HuH-7.5 (cell line): ENCODE results near the gene SYCE3.

Experiments used
- DNase-seq: peaks from one replicate; pipeline ENCODE4 v3.0.0; 2011; ENCODE audit warnings: low spot score

SYCE3 gene

GRCh38 chr22:50531546-50531961, 31.2 kb downstream of the SYCE3 start:
- DNase-seq: no peak

GRCh38 chr22:50530877-50531545, 31.7 kb downstream of the SYCE3 start:
- no peak for DNase-seq

DNA sequence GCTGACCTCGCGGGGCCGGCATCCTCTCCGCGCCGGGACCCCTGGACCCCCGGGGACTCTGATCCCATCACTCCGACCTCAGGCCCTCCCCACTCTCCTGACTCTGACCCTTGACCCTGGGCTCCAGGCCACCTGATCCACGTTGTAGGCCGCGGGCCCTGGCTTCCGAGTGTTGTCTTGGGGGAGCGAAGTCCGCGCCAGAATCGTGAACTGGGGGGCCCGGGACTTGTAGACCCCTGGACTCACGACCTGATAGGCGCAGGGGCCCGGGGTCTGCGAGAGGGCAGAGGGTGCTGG, 32.2 kb downstream of the SYCE3 start:
- no peak for DNase-seq

- DNase-seq: no peak
Measured at GRCh38 chr22:50529897-50530579, 32.7 kb downstream of the SYCE3 start, which contains the start of gene TYMP. TYMP (minus strand) TSS chr22:50530012; CDS start chr22:50529709, 303 bp downstream.

- DNase-seq: no peak
Measured at GRCh38 chr22:50529416-50529896, 33.3 kb downstream of the SYCE3 start.

DNA sequence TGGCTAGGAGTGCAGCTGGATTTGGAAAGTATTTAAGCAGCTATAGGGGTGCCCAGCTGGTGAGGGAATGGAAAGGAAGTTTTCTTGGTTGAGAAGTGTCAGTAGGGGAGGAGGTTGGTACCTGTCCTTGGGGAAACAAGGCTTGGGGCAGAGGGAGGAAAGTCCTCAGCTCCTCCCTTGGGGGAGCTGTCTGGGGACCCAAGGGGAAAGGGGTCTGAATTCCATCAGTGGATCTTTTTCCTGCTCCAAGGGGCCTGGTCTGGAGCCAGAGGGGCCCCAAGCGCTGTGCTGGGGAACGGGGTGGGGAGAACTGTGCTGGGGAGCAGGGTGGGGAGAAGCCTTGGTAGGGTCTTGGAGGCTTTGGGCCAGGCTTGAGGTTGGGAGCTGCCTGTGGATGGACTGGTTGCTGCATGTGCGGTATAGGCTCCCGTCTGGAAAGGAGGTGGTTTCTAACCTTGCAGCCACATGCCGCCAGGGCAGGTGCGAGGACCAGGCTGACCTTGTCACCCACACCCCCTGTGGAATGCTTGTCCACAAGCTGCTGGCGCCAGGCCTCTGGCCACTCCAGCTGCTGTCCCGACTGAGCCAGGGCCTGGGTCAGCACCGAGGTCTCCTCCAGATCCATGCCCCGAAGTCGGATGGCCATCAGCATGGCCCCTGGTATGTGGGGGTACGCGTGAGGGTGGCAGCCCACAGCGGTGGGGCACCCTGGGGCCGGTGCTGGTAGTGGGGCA, 33.9 kb downstream of the SYCE3 start:
- DNase-seq: no peak

DNA sequence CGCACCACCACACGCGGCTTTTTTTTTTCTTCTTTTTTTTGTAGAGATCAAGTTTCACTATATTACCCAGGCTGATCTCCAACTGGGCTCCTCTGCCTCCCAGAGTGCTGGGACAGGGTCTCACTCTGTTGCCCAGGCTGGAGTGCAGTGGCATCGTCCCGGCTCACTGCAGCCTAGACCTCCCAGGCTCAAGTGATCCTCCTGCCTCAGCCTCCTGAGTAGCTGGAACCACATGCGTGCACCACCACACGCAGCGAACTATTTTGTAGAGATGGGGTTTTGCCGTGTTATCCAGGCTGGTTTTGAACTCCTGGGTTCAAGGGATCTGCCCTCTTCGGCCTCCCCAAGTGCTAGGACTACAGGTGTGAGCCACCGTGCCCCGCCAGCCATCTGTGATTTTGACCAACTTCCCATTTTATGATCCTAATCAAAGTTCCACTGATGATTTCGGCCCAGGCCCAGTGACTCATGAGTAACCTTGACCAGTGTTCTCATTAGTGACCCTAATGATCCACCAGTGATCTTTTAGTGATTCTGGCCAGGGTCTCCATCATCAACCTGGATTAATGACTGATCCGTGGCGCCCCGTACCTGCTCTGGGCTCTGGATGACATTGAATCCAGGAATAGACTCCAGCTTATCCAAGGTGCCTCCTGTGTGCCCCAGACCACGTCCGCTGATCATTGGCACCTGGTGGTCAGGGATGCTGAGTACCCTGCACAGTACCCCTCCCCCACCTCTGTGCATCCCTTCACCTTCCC, 34.6 kb downstream of the SYCE3 start:
- DNase-seq: no peak

- DNase-seq: peak; percentile 96
Measured at GRCh38 chr22:50526834-50527801, 35.6 kb downstream of the SYCE3 start.

DNA sequence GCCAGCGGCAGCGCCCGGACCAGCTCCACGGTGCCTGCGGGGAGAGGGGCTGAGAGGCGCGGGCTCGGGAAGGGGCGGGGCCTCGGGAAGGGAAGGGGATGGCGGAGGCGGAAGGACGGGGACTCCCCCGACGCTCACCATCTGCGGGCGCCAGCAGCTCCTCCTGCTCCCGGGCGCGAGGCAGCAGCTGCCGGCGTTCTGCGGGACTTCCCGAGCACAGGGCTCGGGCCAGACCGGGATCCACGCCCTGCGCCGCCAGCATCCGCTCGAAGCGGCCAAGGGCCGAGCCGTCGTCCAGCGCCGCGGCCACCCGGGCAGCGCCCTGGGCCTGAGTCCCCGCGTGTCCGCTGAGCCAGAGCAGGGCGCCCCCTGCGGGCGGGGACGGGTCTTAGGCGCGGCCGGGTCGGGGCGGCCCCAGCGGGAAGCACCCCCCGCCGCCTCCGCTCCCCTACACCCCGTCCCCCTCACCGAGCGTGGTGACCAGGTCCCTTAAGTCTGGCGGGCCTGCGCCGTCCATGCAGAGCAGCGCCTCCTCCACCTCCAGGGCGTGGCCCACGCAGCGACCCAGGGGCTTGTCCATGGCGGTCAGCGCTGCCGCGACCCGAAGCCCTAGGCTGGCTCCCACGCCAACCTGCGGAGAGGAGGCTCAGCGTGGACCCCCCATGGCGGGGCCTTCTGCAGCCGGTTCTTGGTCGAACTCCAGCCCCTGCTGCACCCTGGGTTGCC, 36.4 kb downstream of the SYCE3 start:
- peak; percentile 92 for DNase-seq

- DNase-seq: no peak
Measured at GRCh38 chr22:50525858-50526107, 36.9 kb downstream of the SYCE3 start.

DNA sequence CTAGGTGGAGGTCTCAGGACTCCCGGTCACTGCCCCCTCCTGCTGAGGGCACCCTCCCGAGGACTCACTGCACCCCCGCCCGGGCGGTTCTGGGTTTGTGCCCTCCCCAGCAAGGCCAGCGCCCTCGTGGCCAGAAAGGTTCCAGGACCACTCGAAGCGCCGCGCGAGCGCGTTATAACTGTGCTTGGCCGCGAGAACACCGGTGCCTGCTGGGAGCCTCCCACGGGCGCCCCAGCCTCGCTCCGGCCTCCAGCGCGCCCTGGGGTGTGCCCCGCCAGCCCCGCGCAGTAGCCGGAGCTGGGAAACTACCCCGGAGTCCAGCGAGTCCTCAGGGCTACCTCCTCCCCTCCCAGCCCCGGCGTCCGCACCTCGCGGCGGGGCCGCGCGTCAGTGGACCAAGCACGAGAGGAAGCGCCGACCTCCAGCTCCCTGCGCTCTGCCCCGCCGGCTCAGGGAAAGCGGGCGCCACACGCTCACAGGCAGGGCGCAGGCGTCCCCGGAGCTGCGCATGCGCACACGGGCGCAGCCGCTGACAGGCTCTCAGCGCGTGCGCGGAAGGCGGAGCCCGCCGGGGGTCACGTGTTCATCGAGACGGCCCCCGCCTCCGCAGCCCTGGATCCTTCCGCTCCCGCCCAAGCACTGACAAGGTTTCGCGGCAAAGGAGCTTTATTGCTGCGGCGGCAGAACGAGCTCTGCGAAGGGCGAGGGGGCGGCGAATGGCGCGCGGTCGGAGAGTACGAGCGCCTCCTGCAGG, 37.4 kb downstream of the SYCE3 start, which contains the start of gene SCO2:
TSS of gene SCO2 (minus strand) at position 495 of the 754 bp plus-strand sequence. CDS start 1,187 bp downstream, outside the sequence.
- peak; percentile 100 for DNase-seq

DNA sequence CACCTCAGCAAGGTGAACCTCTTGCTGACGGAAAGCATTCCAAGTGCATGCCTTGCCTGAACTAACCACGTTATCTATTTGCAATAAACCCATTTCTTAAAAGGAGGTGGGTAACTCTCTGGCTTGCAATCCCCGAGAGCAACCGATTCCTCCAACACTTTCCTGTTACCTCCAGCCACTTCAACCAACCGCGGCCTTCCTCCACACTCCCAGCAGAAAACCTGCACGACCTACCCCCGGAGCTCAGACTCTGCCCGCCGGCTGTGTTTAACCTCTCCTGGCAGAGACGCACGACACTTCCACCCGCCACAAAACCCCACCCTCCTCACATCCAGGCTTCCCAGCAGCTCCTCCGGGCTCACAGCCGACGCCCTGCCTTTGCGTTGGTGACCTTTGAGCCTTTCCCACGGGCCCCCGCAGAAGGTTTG, 38.0 kb downstream of the SYCE3 start:
- peak; percentile 88 for DNase-seq

- DNase-seq: no peak
Measured at GRCh38 chr22:50523806-50524675, 38.7 kb downstream of the SYCE3 start.

DNA sequence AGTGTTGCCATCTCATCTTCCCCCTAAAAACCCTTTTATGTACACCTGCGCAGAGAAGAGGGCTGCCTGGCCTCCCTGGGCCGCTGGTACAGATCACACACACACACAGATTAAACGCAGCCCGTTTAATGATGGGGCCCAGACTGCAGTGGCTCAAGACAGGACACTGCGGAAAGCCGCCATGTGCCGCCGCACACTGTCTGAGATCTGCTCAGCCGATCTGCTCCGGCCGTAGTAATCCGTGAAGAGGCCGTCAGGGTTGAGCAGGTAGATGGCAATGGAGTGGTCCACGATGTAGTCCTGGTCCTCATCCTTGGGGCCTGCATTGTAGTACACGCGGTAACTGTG, 39.3 kb downstream of the SYCE3 start:
- no peak for DNase-seq

GRCh38 chr22:50522806-50523438, 39.8 kb downstream of the SYCE3 start:
- no peak for DNase-seq

DNA sequence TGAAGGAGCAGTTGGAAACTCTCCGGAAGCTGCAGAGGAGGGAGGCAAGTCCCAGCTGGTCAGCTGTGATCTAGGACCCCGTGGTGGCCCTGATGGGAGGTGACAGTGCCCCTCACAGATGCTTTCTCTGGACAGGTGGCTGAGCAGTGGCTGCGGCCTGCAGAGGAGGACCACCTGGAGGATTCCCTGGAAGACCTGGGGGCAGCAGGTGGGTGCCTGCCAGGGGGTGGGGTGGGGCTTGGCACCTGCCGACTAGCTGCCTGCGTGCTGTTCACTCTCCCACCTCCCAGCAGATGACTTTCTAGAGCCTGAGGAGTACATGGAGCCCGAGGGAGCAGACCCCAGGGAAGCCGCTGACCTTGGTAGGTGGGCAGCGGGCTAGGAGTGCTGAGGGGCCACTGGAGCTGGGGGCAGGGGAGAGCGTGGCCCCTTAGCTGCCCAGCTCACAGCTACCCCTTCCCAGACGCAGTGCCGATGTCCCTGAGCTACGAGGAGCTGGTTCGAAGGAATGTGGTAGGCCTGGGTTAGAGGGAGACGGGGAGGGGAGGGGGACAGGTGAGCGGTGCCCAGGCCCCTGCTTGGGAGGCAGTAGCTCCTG, 40.4 kb downstream of the SYCE3 start:
- DNase-seq: no peak

DNA sequence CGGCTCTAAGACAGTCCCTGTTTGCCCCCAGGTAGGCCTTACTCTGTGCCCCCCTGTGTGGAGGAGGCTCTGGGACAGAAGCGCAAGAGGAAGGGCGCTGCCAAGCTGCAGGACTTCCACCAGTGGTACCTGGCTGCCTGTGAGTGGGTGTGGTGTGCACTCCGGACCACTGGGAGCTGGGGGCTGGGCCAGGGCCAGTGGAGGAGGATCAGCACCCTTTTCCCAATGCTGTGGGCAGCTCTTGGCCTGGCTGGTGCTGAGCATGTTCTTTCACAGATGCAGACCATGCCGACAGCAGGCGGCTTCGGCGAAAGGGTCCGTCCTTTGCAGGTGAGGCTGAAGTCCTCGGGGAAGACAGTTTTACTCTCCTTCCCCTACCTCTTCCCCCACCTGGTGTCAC, 41.0 kb downstream of the SYCE3 start:
- no peak for DNase-seq
